Neural cell (in vitro differentiated cells): ENCODE results near the gene APP. TPM values are rescaled to one million over a fixed set of nuclear protein-coding genes. Genes with fewer than 3 reads are reported as not detected.

Experiments used
- H2AFZ ChIP-seq: fragments of 200-600, 300-800 bp; sonication (generic), shearing (Covaris generic); 2 replicates; pipeline ENCODE4 v1.6.0; 2014; ENCODE audit warnings: low read depth, mild to moderate bottlenecking, antibody characterized with exemption, low read length, moderate library complexity
- H3F3A ChIP-seq: fragments of 200-600 bp; shearing (Covaris generic); 2 replicates; pipeline ENCODE4 v1.6.1; 2016; ENCODE audit warnings: mild to moderate bottlenecking, moderate library complexity, mixed read lengths, antibody characterized with exemption, low read length; ENCODE audit not compliant: insufficient read depth, poor library complexity, severe bottlenecking
- H3K27ac ChIP-seq: fragments of 200-600, 300-800 bp; sonication (generic), shearing (Covaris generic); 2 replicates; pipeline ENCODE4 v1.5.1; 2014; ENCODE audit warnings: mild to moderate bottlenecking, low read length, moderate library complexity
- H3K27me3 ChIP-seq: fragments of 300-800, 200-600 bp; sonication (generic), shearing (Covaris generic); 2 replicates; pipeline ENCODE4 v1.6.0; 2014; ENCODE audit warnings: mild to moderate bottlenecking, low read depth, low read length, moderate library complexity; ENCODE audit not compliant: insufficient read depth
- H3K36me3 ChIP-seq: fragments of 300-800, 200-600 bp; sonication (generic), shearing (Covaris generic); 2 replicates; pipeline ENCODE4 v1.5.1; 2014; ENCODE audit warnings: mild to moderate bottlenecking, antibody characterized with exemption, low read length, moderate library complexity; ENCODE audit not compliant: insufficient read depth
- H3K4me2 ChIP-seq: fragments of 300-800, 200-600 bp; sonication (generic), shearing (Covaris generic); 2 replicates; pipeline ENCODE4 v1.6.0; 2014; ENCODE audit warnings: mild to moderate bottlenecking, low read length
- H3K4me3 ChIP-seq: fragments of 300-800, 200-600 bp; sonication (generic), shearing (Covaris generic); 2 replicates; pipeline ENCODE4 v1.5.1; 2014; ENCODE audit warnings: mild to moderate bottlenecking, low read length, moderate library complexity
- H3K79me2 ChIP-seq: fragments of 200-600 bp; shearing (Covaris generic); replicated peaks from 2 replicates; pipeline ENCODE4 v1.6.0; 2014; ENCODE audit warnings: mild to moderate bottlenecking, low read length, moderate library complexity; ENCODE audit not compliant: insufficient read depth
- H3K9ac ChIP-seq: fragments of 300-800, 200-600 bp; sonication (generic), shearing (Covaris generic); 2 replicates; pipeline ENCODE4 v1.6.1; 2016; ENCODE audit warnings: mild to moderate bottlenecking, low read length, mixed read lengths
- H3K9me2 ChIP-seq: fragments of 200-600 bp; shearing (Covaris generic); 2 replicates; pipeline ENCODE4 v1.6.1; 2016; ENCODE audit warnings: mild to moderate bottlenecking, low read length, mixed read lengths; ENCODE audit not compliant: insufficient read depth
- H3K9me3 ChIP-seq: fragments of 200-600, 300-800 bp; sonication (generic), shearing (Covaris generic); 2 replicates; pipeline ENCODE4 v1.6.1; 2016; ENCODE audit warnings: mild to moderate bottlenecking, mixed run types, low read length, moderate library complexity, mixed read lengths
- H4K20me1 ChIP-seq: fragments of 200-600 bp; shearing (Covaris generic); 2 replicates; pipeline ENCODE4 v1.6.1; 2016; ENCODE audit warnings: mild to moderate bottlenecking, mixed run types; ENCODE audit not compliant: insufficient read depth
- EP300 ChIP-seq: fragments of 450-650 bp; conservative IDR thresholded peaks from 2 replicates; pipeline ENCODE4 v1.6.1; 2014; ENCODE audit warnings: antibody characterized with exemption, mild to moderate bottlenecking, moderate library complexity; ENCODE audit not compliant: poor library complexity, severe bottlenecking
- EZH2 ChIP-seq: fragments of 200-600, 300-800 bp; shearing (Covaris generic), sonication (generic); IDR thresholded peaks from 2 replicates; pipeline ENCODE4 v1.6.1; 2014; ENCODE audit warnings: antibody characterized with exemption, low read length, borderline replicate concordance, mild to moderate bottlenecking; ENCODE audit not compliant: insufficient read depth, poor library complexity, severe bottlenecking
- MXI1 ChIP-seq: fragments of 450-650 bp; conservative IDR thresholded peaks from 2 replicates; pipeline ENCODE4 v1.6.1; 2014; ENCODE audit warnings: antibody characterized with exemption, mild to moderate bottlenecking; ENCODE audit not compliant: poor library complexity, severe bottlenecking
- POLR2AphosphoS5 ChIP-seq: IDR thresholded peaks from 2 replicates; pipeline ENCODE4 v1.6.1; 2012
- RAD21 ChIP-seq: fragments of 450-650 bp; conservative IDR thresholded peaks from 2 replicates; pipeline ENCODE4 v1.6.1; 2014; ENCODE audit warnings: antibody characterized with exemption, mild to moderate bottlenecking, moderate library complexity
- SMC3 ChIP-seq: fragments of 450-650 bp; conservative IDR thresholded peaks from 2 replicates; pipeline ENCODE4 v1.6.1; 2014; ENCODE audit warnings: antibody characterized with exemption, mild to moderate bottlenecking, moderate library complexity; ENCODE audit not compliant: poor library complexity
- TAF1 ChIP-seq: IDR thresholded peaks from 2 replicates; pipeline ENCODE4 v1.6.1; 2012; ENCODE audit warnings: low read depth
- polyA plus RNA-seq: library from polyadenylated mRNA; depleted of rRNA; stranded (reverse); fragments of >200 nt; gene quantifications from 2 replicates; pipeline ENCODE4 v1.2.3, GENCODE V29; 2014
- TF ChIP-seq, protein P1 (sequence below): fragments of 450-650 bp; IDR thresholded peaks from 2 replicates; pipeline ENCODE4 v1.5.1; 2014; ENCODE audit warnings: antibody characterized with exemption, mild to moderate bottlenecking, moderate library complexity; ENCODE audit not compliant: poor library complexity, severe bottlenecking
- TF ChIP-seq, protein P2 (sequence below): IDR thresholded peaks from 2 replicates; pipeline ENCODE4 v1.6.1; 2012; ENCODE audit warnings: borderline replicate concordance

Gene APP
- polyA plus RNA-seq, 1 donor from 2014 or later, result 470 TPM

DNA sequence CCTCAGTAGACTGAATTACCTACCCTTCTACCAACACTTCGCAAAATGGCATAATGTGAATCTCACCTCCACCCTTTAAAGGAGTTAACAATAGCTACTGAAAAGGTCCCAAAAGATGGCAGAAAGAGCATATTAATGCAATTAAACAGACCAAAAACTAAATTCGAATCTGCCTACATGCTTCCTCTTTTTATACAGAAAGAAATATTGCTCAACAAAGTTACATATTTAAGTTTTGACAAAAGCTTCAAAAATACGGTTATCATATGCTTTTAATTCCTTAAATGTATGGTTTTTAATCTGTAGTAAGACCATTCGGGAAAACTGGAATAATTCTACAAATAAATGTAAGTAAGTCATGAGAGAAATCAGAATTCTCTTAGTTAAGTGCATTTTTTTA, 2.2 kb downstream of the APP start:
- no peak for TF ChIP-seq RAD21
- no peak for TF ChIP-seq POLR2AphosphoS5
- TF ChIP-seq EZH2, result no peak
- TF ChIP-seq, protein P1, sequence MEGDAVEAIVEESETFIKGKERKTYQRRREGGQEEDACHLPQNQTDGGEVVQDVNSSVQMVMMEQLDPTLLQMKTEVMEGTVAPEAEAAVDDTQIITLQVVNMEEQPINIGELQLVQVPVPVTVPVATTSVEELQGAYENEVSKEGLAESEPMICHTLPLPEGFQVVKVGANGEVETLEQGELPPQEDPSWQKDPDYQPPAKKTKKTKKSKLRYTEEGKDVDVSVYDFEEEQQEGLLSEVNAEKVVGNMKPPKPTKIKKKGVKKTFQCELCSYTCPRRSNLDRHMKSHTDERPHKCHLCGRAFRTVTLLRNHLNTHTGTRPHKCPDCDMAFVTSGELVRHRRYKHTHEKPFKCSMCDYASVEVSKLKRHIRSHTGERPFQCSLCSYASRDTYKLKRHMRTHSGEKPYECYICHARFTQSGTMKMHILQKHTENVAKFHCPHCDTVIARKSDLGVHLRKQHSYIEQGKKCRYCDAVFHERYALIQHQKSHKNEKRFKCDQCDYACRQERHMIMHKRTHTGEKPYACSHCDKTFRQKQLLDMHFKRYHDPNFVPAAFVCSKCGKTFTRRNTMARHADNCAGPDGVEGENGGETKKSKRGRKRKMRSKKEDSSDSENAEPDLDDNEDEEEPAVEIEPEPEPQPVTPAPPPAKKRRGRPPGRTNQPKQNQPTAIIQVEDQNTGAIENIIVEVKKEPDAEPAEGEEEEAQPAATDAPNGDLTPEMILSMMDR, result no peak
- no peak for TF ChIP-seq MXI1
- no peak for TF ChIP-seq EP300
- TF ChIP-seq, protein P2, sequence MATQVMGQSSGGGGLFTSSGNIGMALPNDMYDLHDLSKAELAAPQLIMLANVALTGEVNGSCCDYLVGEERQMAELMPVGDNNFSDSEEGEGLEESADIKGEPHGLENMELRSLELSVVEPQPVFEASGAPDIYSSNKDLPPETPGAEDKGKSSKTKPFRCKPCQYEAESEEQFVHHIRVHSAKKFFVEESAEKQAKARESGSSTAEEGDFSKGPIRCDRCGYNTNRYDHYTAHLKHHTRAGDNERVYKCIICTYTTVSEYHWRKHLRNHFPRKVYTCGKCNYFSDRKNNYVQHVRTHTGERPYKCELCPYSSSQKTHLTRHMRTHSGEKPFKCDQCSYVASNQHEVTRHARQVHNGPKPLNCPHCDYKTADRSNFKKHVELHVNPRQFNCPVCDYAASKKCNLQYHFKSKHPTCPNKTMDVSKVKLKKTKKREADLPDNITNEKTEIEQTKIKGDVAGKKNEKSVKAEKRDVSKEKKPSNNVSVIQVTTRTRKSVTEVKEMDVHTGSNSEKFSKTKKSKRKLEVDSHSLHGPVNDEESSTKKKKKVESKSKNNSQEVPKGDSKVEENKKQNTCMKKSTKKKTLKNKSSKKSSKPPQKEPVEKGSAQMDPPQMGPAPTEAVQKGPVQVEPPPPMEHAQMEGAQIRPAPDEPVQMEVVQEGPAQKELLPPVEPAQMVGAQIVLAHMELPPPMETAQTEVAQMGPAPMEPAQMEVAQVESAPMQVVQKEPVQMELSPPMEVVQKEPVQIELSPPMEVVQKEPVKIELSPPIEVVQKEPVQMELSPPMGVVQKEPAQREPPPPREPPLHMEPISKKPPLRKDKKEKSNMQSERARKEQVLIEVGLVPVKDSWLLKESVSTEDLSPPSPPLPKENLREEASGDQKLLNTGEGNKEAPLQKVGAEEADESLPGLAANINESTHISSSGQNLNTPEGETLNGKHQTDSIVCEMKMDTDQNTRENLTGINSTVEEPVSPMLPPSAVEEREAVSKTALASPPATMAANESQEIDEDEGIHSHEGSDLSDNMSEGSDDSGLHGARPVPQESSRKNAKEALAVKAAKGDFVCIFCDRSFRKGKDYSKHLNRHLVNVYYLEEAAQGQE, result no peak
- no peak for TF ChIP-seq TAF1
- no peak for TF ChIP-seq SMC3
- Histone ChIP-seq H3K9me3 (no peaks in the 10 kb centered on the region), H4K20me1 (no peaks in the 10 kb centered on the region), H3K36me3 (no peaks in the 10 kb centered on the region), H3K4me3 (peak overlapping the region; percentile 86), H2AFZ (no peak overlapping the region), H3K79me2 (peaks cover 66% of the 10 kb centered on the region), H3K4me2 (peak overlapping the region; percentile 95), H3K9ac (peak overlapping the region; percentile 94), H3K27ac (peak overlapping the region; percentile 95), H3K27me3 (no peaks in the 10 kb centered on the region), H3F3A (no peaks in the 10 kb centered on the region), H3K9me2 (no peaks in the 10 kb centered on the region)

DNA sequence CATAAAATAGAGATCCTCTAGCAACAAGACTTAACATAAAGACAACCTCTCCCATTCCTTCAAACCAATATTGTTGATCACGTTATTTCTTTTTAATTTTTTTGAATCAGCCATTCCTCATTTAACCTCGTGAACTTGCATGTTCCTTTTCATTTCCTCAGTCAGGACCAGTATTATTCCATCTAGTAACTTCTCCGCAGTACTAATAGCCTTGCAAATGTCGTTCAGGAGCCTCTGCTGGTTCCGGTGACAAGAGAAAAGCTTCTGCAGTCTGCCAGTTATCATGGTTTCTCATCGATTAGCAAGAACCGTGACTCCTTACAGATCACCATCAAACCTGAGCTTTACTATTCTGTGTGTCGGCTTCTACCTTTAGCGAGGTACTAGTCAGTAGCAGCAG, 3.0 kb downstream of the APP start:
- no peaks in the 10 kb centered on the region for H4K20me1 ChIP-seq
- H3K36me3 ChIP-seq, result no peaks in the 10 kb centered on the region
- TF ChIP-seq SMC3 (peak; percentile 26), POLR2AphosphoS5 (no peak)
- peak overlapping the region; percentile 86 for H3K4me3 ChIP-seq
- H3K27ac ChIP-seq, result peak overlapping the region; percentile 95
- peak overlapping the region; percentile 94 for H3K9ac ChIP-seq
- H3F3A ChIP-seq, result no peaks in the 10 kb centered on the region
- H3K9me2 ChIP-seq, result no peaks in the 10 kb centered on the region
- no peak overlapping the region for H2AFZ ChIP-seq
- peak overlapping the region; percentile 95 for H3K4me2 ChIP-seq
- H3K79me2 ChIP-seq, result peaks cover 74% of the 10 kb centered on the region
- H3K27me3 ChIP-seq, result no peaks in the 10 kb centered on the region
- no peaks in the 10 kb centered on the region for H3K9me3 ChIP-seq

DNA sequence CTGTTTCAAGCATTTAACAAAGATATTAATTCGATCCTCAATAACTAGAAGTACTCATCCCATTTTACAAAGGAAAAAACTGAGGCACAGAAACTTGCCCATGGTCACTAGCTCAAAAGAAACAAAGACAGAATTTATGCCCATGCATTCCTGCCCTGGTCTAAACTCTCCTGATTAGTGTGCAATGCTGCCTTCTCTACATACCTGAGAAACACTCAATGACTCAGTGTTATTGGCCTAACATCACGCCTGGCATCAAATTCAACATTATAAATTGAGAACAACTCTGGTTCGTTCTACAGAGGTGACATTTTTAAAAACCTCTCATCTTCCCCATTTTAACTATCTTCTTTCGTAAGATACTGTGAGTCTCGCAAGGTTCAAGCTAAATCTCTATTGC, 5.2 kb downstream of the APP start:
- Histone ChIP-seq H2AFZ (no peak overlapping the region), H3K4me2 (peak overlapping the region; percentile 95), H3K9me3 (no peaks in the 10 kb centered on the region), H3K27ac (peak overlapping the region; percentile 14), H3K9me2 (no peaks in the 10 kb centered on the region), H3K27me3 (no peaks in the 10 kb centered on the region), H3F3A (no peaks in the 10 kb centered on the region), H3K9ac (peak overlapping the region; percentile 94), H3K36me3 (no peaks in the 10 kb centered on the region), H3K79me2 (peaks cover 96% of the 10 kb centered on the region), H4K20me1 (no peaks in the 10 kb centered on the region), H3K4me3 (peak overlapping the region; percentile 86)
- TF ChIP-seq MXI1 (no peak), RAD21 (no peak), SMC3 (no peak), POLR2AphosphoS5 (no peak), EZH2 (no peak), TAF1 (no peak), EP300 (no peak)
- TF ChIP-seq, protein P1, result no peak
- TF ChIP-seq, protein P2, result no peak
